Hematopoietic multipotent progenitor cell treated with erythropoietin and hydrocortisone succinate and interleukin-3 and kit ligand, for 4 days (in vitro differentiated cells): ENCODE measurements around the gene PLXNC1.

ENCODE experiments used
- DNase-seq: peaks from one replicate; pipeline ENCODE4 v3.0.0-alpha.2; 2015

The PLXNC1 gene

DNA sequence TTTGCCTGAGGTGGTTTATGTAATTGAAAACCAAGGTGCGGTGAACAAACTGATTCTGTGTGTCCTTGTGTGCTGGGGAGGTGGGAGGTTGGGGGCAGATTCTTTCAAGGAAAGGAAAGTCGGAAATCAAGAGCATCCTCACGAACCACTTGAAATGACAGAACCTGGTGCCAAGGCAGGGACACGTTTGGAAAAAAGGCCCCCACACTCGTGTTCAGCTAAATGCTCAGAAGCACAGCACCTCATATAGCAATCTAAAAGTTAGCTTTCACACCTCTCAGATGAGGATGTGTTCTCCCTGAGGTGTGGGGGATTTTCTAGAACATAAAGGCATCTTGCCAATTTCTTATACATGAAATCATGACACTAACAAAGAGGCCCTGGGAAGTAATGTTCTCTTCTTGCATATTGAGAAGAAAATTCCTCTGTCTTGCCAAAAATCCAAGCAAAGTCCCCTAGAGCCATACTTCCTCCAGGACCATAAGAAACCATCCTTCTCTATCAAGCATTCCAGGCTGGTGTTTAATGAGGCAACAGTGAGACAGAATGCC is 119.6 kb downstream of the PLXNC1 start:
- no peak for DNase-seq

DNA sequence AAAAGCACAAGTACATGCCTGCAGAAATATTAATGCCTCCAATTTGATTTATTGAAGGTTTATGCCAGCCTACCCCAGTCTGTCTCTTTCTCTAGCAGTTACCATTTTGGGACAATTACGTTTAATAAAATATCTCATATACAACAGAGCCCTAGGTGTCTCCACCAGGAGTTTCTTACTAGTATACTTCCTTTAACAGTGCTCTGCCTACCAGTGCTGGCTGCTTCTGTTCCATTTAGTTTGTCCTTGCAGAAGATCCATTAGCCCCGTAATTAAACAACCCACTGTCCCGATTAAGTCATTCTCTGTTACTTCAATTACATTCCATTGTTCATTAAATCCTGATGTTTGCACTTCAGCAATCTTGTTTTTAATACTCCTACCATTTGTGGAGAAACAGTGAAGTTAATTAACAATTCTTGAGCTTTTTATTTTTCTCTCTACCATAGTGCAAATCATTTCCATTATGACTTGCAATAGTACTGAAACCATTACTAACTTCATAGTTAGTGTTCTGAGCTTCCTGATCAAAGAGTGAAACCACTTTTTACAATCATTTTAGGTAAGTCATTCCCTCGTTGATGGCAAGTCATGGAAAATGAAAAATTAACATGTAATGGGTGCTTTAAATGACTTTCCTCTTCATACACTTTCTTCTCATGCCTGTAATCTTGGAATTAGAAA is 121.1 kb downstream of the PLXNC1 start:
- DNase-seq = no peak

GRCh38 chr12:94271351-94271750 is 123.0 kb downstream of the PLXNC1 start:
- DNase-seq = peak; percentile 39

DNA sequence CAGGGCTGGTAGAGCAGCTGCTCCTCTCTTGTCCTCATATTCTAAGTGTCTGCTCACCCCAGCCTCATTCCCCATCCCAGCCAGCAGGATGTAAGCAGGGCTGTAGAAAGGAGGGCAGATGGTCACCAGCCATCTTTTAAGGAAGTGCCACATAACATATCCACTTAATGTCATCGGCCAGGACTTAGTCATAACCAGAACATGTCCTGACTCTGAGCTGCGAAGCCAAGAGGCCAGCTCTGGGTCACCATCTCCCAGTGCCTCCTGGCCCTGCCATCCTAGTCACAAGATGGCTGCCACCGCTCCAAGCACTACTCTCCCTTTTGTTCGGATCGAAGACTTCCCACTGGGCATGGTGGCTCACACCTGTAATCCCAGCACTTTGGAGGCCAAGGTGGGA is 123.9 kb downstream of the PLXNC1 start:
- no peak for DNase-seq

GRCh38 chr12:94273272-94273671 is 124.9 kb downstream of the PLXNC1 start:
- DNase-seq = no peak

GRCh38 chr12:94276725-94277124 is 128.3 kb downstream of the PLXNC1 start:
- DNase-seq = no peak

DNA sequence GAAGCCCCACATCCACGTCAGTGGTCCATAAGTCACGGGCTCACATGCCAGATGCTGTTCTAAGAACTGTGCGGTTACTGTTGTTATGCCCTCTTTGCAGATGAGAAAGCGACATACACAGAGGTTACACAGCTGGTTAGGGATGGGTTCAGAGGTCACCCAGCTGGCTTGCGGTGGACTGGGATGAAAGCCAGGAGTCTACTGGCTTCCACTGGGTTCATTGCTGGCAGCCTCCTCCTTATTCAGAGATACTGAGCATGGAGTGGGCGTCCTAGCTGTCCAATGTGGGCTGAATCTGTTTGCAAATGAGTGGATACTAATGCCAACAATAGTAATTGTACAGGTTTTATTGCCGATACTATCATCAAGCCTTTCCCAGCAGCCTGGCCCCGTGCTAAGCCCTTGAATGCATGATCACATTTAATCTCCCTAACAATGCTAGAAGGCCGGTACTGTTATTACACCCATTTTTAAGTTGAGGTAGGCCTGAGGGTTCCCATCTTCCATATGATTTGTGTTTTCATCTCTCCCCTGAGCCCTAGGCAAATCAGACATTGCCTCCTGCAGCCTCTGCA is 129.1 kb downstream of the PLXNC1 start:
- no peak for DNase-seq

GRCh38 chr12:94280063-94280462 is 131.7 kb downstream of the PLXNC1 start:
- DNase-seq = no peak

DNA sequence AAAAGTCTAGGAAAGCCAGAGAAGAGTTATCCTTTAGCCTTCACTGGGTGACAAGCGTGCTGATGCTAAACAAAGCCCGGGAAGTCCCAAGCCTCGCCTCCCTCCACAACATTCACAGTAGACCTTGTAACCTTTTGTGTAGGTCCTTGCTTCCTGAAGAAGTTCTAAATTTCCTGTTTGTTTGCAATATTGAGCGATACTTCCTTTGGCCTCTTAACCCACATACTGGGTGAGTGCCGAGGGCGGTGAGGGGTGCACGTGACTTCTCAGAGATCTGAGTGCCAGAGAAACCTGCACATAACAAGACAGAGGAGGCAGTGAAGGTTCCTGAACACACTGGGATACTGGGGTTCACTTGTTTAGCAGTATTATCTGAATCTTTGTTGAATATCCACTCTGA is 134.3 kb downstream of the PLXNC1 start:
- DNase-seq = no peak

DNA sequence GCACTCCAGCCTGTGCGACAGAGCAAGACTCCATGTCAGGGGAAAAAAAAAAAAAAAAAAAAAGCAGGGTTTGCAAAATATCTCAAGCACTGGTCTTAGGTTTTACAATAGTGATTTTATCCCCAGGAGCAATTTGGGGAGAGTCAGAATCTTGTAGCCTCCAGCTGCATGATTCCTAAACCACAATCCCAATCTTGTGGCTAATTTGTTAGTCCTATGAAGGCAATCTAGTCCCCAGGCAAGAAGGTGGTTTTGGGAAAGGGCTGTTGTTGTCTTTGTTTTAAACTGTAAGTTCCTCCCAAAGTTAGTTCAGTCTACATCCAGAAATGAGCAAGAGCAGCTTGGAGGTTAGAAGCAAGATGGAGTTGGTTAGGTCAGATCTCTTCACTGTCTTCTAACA is 135.7 kb downstream of the PLXNC1 start:
- no peak for DNase-seq

GRCh38 chr12:94284859-94285258 is 136.5 kb downstream of the PLXNC1 start:
- no peak for DNase-seq

DNA sequence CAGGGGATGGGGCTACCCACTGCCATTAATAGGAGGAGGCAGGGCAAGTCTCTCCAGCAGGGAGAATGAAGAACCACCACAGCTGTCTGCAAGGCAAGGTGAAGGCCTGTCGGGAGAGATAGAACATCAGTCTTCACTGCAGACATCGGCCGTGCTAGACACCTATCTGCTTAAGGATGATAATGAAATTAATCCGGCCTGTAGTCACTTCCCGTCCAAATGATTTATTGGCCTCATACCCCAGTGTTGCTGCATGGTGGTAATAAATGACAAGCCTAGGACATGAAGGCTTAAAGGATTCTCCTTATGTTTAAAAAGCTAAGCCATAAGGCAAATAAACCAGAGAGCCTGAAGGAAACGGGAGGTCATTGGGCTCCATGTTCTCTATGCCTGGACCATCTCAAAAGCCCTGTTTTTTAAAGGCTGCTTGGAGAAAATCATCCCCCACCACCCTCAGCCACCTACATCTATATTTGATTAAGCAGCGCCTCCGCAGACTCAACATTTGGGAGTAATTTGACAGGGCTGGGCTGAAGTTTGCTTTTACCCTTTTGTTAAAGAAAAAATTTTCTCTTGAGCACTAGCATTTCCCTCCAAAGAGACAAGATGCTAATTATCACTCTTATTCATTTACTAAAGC is 137.7 kb downstream of the PLXNC1 start:
- peak; percentile 15 for DNase-seq

DNA sequence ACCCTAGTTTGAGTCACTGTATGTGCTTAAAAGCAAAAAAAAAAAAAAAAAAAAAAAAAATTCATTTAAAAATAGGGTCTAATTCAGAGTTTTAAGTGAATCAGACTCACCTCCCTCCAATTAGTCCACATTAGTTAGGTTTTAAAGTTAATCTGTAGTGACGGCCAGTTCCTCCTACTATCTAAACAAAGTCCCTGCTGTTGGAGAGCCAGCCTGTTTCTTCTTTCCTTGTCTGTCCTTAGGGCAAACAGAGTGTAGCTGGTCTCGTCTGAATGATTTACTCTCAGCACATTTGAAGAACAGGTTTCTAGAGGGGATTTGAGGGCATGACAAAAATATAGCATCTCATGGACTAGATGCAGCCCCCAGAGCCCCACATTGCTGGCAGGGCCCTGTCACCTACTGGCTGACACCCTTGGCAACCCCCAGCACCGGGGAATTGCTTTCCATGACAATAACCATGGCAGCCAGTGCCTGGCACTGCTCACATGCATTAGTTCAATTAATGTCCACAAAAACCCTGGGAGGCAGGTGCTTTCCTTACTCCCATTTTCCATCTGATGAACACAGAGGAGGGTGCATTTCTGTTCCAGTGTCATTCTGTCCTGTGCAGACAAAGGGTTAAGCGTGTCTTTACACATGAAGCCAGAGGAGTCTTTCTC is 138.3 kb downstream of the PLXNC1 start:
- DNase-seq = no peak

DNA sequence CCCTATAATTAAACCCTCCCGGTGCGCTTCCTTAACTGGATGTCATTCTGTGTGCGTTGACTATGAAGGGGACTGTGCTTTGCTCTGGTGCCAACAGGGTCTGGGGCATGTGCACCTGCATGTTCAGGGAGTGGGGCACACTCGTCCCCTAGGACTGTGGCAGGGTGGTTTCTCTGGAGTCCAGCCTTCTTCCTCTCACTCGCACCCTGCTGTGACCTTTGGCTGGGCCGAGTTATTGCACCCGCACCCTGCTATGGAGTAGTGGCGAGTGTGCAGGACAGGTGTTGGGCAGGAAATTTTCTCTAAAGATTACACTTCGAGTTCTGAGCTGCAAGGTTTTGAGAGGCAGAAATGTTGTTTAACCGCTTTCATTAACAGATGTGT is 138.9 kb downstream of the PLXNC1 start:
- no peak for DNase-seq

GRCh38 chr12:94289461-94290312 is 141.3 kb downstream of the PLXNC1 start:
- peak; percentile 43 for DNase-seq

DNA sequence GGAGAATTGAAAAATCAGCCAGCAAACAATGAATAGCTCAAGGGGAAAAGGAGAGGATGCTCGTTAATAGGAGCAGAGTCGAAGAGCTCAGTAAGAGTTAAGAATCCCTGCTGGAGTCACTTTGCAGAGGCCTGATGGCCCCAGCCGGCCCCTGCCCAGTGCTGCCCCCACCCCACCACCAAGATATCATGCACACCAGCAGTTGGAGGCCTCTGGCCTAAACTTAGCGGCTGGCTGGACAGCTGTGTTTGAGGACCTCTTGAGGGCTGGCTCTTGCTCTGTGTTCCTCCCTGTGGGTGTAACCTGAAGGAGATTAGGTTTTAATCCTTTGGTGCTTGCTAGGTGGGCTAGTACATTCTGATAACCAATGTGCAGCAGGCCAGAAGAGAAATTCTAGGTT is 142.0 kb downstream of the PLXNC1 start:
- DNase-seq = no peak

GRCh38 chr12:94297096-94297699 is 148.8 kb downstream of the PLXNC1 start:
- no peak for DNase-seq

DNA sequence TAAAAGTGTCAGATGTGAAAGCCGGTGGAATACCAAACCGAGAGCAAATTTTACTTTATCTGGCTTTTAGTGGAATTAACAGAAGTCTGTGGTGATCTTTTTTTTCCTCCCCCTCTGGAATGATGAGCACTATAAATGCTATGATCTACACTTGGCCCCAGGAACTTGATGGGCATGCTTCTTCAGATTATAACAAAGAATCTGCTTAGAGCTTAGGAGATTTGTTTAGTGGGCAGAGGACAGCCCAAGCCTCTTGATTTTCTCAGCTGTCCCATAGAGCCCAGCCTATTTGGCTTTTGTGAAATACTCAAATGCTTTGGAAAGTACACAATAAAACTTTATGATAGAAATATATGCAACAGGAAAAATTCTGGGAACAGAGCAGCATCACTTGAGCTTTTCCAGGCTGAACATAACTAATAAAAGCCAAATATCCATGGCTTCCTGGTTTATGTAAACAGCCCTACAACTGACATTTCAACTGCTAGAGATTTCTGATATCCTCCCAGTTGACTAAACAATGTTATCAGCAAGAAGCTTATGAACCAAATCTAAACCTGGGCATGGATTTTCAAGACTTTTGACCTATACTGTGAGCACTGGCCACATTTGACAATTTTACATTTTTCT is 149.6 kb downstream of the PLXNC1 start:
- no peak for DNase-seq

GRCh38 chr12:94299846-94300245 is 151.5 kb downstream of the PLXNC1 start:
- DNase-seq = no peak

DNA sequence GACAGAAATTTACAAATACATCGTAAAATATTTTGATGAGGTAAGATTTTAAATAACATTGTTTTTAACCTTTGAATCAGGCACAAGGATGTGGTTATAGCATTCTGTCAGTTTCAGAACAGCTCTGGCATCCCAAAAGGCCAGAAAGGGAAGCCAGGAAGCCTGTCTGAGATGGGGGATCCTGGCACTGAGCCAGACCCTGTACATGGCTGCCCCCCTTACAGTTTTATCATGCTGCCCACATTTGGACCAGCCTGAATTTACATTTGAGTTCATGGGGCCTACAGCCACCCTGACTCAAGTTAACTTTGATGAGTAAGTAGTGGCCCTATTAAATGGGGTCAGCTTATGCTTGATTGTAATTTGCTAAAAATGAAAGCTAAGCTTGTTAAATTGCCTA is 155.6 kb downstream of the PLXNC1 start:
- no peak for DNase-seq

- DNase-seq = no peak
These were observed 156.2 kb downstream of the PLXNC1 start for GRCh38 chr12:94304566-94305061.
